ENCODE results near the gene METTL6. TPM values are rescaled to one million over a fixed set of nuclear protein-coding genes. Genes with fewer than 3 reads are reported as not detected.
"Not testable (repeated sequence)": the region's sequence is repeated elsewhere in the genome, so short reads cannot be mapped to it uniquely, and the experiment has no call there.

The METTL6 gene
- 10 to 100 TPM in 2 of 3 donors, 1 to 10 TPM in 1; 2.3 to 20.3 (median 13.1) TPM for polyA plus RNA-seq

- Mint-ChIP-seq H3K4me1 (peaks cover 60 to 78% of the 10 kb centered on the region in 2 donors), H3K4me3 (peak within 1 kb of the TSS; percentile 96 to 99 (median 98)), H3K9me3 (no peaks in the 10 kb centered on the region), H3K27ac (peak within 1 kb of the TSS; percentile 89 to 98 (median 96)), H3K36me3 (peaks cover 0 to 15% (median 13%) of the 10 kb centered on the region in 3 donors), H3K27me3 (ENCODE audit: low read depth in 3 of 3) (peaks cover 2 to 12% (median 6%) of the 10 kb centered on the region in 3 donors)
- peak; percentile 81 to 84 (median 83) for DNase-seq
These were observed at the start of gene METTL6, which contains the start of gene EAF1 for GRCh38 chr3:15427182-15427880. Gene METTL6 (minus strand): TSS chr3:15427544. CDS start chr3:15426511, 1,033 bp downstream. Gene EAF1 (plus strand): TSS chr3:15427598. CDS start chr3:15427780, 182 bp downstream.

GRCh38 chr3:15476378-15476777 lies 49.0 kb upstream of the METTL6 start:
- Mint-ChIP-seq H3K4me1 (peaks cover 9 to 11% of the 10 kb centered on the region in 2 donors), H3K27ac (no peak overlapping the region), H3K4me3 (no peak overlapping the region), H3K36me3 (peaks cover 4 to 16% (median 13%) of the 10 kb centered on the region in 3 donors), H3K9me3 (peaks cover 0 to 3% (median 0%) of the 10 kb centered on the region in 6 donors), H3K27me3 (ENCODE audit: low read depth in 3 of 3) (peaks cover 0 to 2% (median 0%) of the 10 kb centered on the region in 3 donors)
- no peak for DNase-seq

GRCh38 chr3:15475161-15475560 lies 47.8 kb upstream of the METTL6 start:
- Mint-ChIP-seq H3K9me3 (no peaks in the 10 kb centered on the region), H3K4me3 (no peak overlapping the region), H3K27me3 (ENCODE audit: low read depth in 3 of 3) (peaks cover 0 to 2% (median 0%) of the 10 kb centered on the region in 3 donors), H3K4me1 (peaks cover 13 to 22% of the 10 kb centered on the region in 2 donors), H3K27ac (no peak overlapping the region), H3K36me3 (peaks cover 5 to 19% (median 16%) of the 10 kb centered on the region in 3 donors)
- no peak for DNase-seq

- peak overlapping the region in 3 of 6 donors; percentile 32 to 53 (median 34) for H3K27ac Mint-ChIP-seq
- no peak for DNase-seq
- peaks cover 5 to 23% (median 14%) of the 10 kb centered on the region in 3 donors for H3K36me3 Mint-ChIP-seq
- H3K27me3 Mint-ChIP-seq (ENCODE audit: low read depth in 3 of 3) = peaks cover 0 to 4% (median 0%) of the 10 kb centered on the region in 3 donors
- no peaks in the 10 kb centered on the region for H3K9me3 Mint-ChIP-seq
- H3K4me1 Mint-ChIP-seq = peaks cover 36 to 47% of the 10 kb centered on the region in 2 donors
- no peak overlapping the region for H3K4me3 Mint-ChIP-seq
These were observed 44.5 kb upstream of the METTL6 start for GRCh38 chr3:15471861-15472260.

GRCh38 chr3:15470849-15471248 lies 43.5 kb upstream of the METTL6 start:
- no peaks in the 10 kb centered on the region for H3K9me3 Mint-ChIP-seq
- H3K4me1 Mint-ChIP-seq = peaks cover 46 to 57% of the 10 kb centered on the region in 2 donors
- no peak overlapping the region for H3K4me3 Mint-ChIP-seq
- no peak for DNase-seq
- peaks cover 5 to 27% (median 16%) of the 10 kb centered on the region in 3 donors for H3K36me3 Mint-ChIP-seq
- H3K27ac Mint-ChIP-seq = peak overlapping the region in 3 of 6 donors; percentile 40 to 94 (median 88)
- H3K27me3 Mint-ChIP-seq (ENCODE audit: low read depth in 3 of 3) = peaks cover 0 to 4% (median 0%) of the 10 kb centered on the region in 3 donors

GRCh38 chr3:15470261-15470660 lies 42.9 kb upstream of the METTL6 start:
- peak overlapping the region in 1 of 5 donors; percentile 51 for H3K4me3 Mint-ChIP-seq
- peaks cover 48 to 59% of the 10 kb centered on the region in 2 donors for H3K4me1 Mint-ChIP-seq
- H3K36me3 Mint-ChIP-seq = peaks cover 5 to 30% (median 19%) of the 10 kb centered on the region in 3 donors
- DNase-seq = no peak
- peak overlapping the region in 4 of 6 donors; percentile 40 to 94 (median 84) for H3K27ac Mint-ChIP-seq
- no peaks in the 10 kb centered on the region for H3K9me3 Mint-ChIP-seq
- peaks cover 0 to 4% (median 0%) of the 10 kb centered on the region in 3 donors for H3K27me3 Mint-ChIP-seq (ENCODE audit: low read depth in 3 of 3)

GRCh38 chr3:15467227-15468181 lies 40.2 kb upstream of the METTL6 start:
- Mint-ChIP-seq H3K4me3 (peak overlapping the region; percentile 69 to 79 (median 75)), H3K4me1 (peaks cover 65 to 79% of the 10 kb centered on the region in 2 donors), H3K36me3 (peaks cover 10 to 49% (median 12%) of the 10 kb centered on the region in 3 donors), H3K9me3 (no peaks in the 10 kb centered on the region), H3K27ac (peak overlapping the region; percentile 88 to 94 (median 92)), H3K27me3 (ENCODE audit: low read depth in 3 of 3) (peaks cover 0 to 4% (median 0%) of the 10 kb centered on the region in 3 donors)
- peak; percentile 33 to 64 (median 49) for DNase-seq

GRCh38 chr3:15465876-15466585 lies 38.7 kb upstream of the METTL6 start:
- Mint-ChIP-seq H3K27ac (peak overlapping the region in 4 of 6 donors; percentile 32 to 94 (median 92)), H3K27me3 (ENCODE audit: low read depth in 3 of 3) (peaks cover 0 to 6% (median 0%) of the 10 kb centered on the region in 3 donors), H3K4me1 (peaks cover 76 to 87% of the 10 kb centered on the region in 2 donors), H3K9me3 (no peaks in the 10 kb centered on the region), H3K4me3 (no peak overlapping the region), H3K36me3 (peaks cover 5 to 44% (median 6%) of the 10 kb centered on the region in 3 donors)
- no peak for DNase-seq

GRCh38 chr3:15462451-15462850 lies 35.1 kb upstream of the METTL6 start:
- Mint-ChIP-seq H3K27me3 (ENCODE audit: low read depth in 3 of 3) (peaks cover 0 to 3% (median 0%) of the 10 kb centered on the region in 3 donors), H3K9me3 (no peaks in the 10 kb centered on the region), H3K4me1 (peaks cover 66 to 75% of the 10 kb centered on the region in 2 donors), H3K36me3 (peaks cover 12 to 44% (median 15%) of the 10 kb centered on the region in 3 donors), H3K4me3 (peak overlapping the region in 3 of 5 donors; percentile 33 to 68 (median 55)), H3K27ac (peak overlapping the region; percentile 40 to 89 (median 74))
- DNase-seq = no peak

- Mint-ChIP-seq H3K27me3 (ENCODE audit: low read depth in 3 of 3) (peaks cover 0 to 3% (median 0%) of the 10 kb centered on the region in 3 donors), H3K9me3 (no peaks in the 10 kb centered on the region), H3K36me3 (peaks cover 13 to 43% (median 15%) of the 10 kb centered on the region in 3 donors), H3K4me3 (peak overlapping the region; percentile 64 to 75 (median 71)), H3K4me1 (peaks cover 52 to 61% of the 10 kb centered on the region in 2 donors), H3K27ac (peak overlapping the region; percentile 46 to 91 (median 78))
- peak; percentile 25 to 45 (median 36) for DNase-seq
These were observed 33.7 kb upstream of the METTL6 start for GRCh38 chr3:15460891-15461531.

- Mint-ChIP-seq H3K27ac (peak overlapping the region in 3 of 6 donors; percentile 9 to 68 (median 43)), H3K9me3 (no peaks in the 10 kb centered on the region), H3K4me3 (no peak overlapping the region), H3K36me3 (peaks cover 8 to 25% (median 10%) of the 10 kb centered on the region in 3 donors), H3K4me1 (peaks cover 37 to 44% of the 10 kb centered on the region in 2 donors), H3K27me3 (ENCODE audit: low read depth in 3 of 3) (peaks cover 0 to 3% (median 0%) of the 10 kb centered on the region in 3 donors)
- DNase-seq = no peak
These were observed 31.0 kb upstream of the METTL6 start for GRCh38 chr3:15458212-15458780.

- Mint-ChIP-seq H3K36me3 (peaks cover 8 to 16% (median 10%) of the 10 kb centered on the region in 3 donors), H3K4me1 (peaks cover 26 to 42% of the 10 kb centered on the region in 2 donors)
- H3K27ac Mint-ChIP-seq; H3K27me3 Mint-ChIP-seq (ENCODE audit: low read depth in 3 of 3); DNase-seq; H3K9me3 Mint-ChIP-seq; H3K4me3 Mint-ChIP-seq: not testable (repeated sequence)
These were observed 29.6 kb upstream of the METTL6 start for GRCh38 chr3:15456915-15457314.

Measured in immature natural killer cell (primary cell).